Fibroblast of skin of scalp (primary cell): Measurements from ENCODE around the gene CUL1.

Experiments
- DNase-seq: peaks from one replicate; pipeline ENCODE4 v3.0.0-alpha.2; 2013

CUL1 gene

GRCh38 chr7:148770004-148770403 is 71.3 kb downstream of the CUL1 start:
- no peak for DNase-seq

GRCh38 chr7:148772297-148773089 is 73.8 kb downstream of the CUL1 start:
- DNase-seq: peak; percentile 86

GRCh38 chr7:148773334-148773733 is 74.6 kb downstream of the CUL1 start:
- DNase-seq: peak; percentile 63

GRCh38 chr7:148774471-148774870 is 75.8 kb downstream of the CUL1 start:
- no peak for DNase-seq

- no peak for DNase-seq
These were observed 84.2 kb downstream of the CUL1 start for GRCh38 chr7:148782757-148783456.

- DNase-seq: no peak
These were observed 85.3 kb downstream of the CUL1 start for GRCh38 chr7:148783801-148784527.

- DNase-seq: no peak
These were observed 89.0 kb downstream of the CUL1 start for GRCh38 chr7:148787571-148788295.

GRCh38 chr7:148789220-148789619 is 90.5 kb downstream of the CUL1 start:
- DNase-seq: no peak

GRCh38 chr7:148790131-148790726 is 91.5 kb downstream of the CUL1 start:
- no peak for DNase-seq

- DNase-seq: no peak
These were observed 92.1 kb downstream of the CUL1 start for GRCh38 chr7:148790850-148791249.

- no peak for DNase-seq
These were observed 92.8 kb downstream of the CUL1 start for GRCh38 chr7:148791546-148791945.

- peak; percentile 6 for DNase-seq
These were observed 94.9 kb downstream of the CUL1 start for GRCh38 chr7:148793590-148793989.

- DNase-seq: no peak
These were observed 95.8 kb downstream of the CUL1 start for GRCh38 chr7:148794476-148794875.

GRCh38 chr7:148796841-148797240 is 98.1 kb downstream of the CUL1 start:
- no peak for DNase-seq

GRCh38 chr7:148799893-148800555 is 101.3 kb downstream of the CUL1 start:
- no peak for DNase-seq

- no peak for DNase-seq
These were observed 102.0 kb downstream of the CUL1 start for GRCh38 chr7:148800677-148801076.

- DNase-seq: no peak
These were observed 103.4 kb downstream of the CUL1 start for GRCh38 chr7:148802101-148802493.

GRCh38 chr7:148803094-148803493 is 104.4 kb downstream of the CUL1 start:
- no peak for DNase-seq

GRCh38 chr7:148804343-148805235 is 105.9 kb downstream of the CUL1 start:
- DNase-seq: no peak

- DNase-seq: no peak
These were observed 107.5 kb downstream of the CUL1 start for GRCh38 chr7:148806187-148806586.

- DNase-seq: no peak
These were observed 108.7 kb downstream of the CUL1 start for GRCh38 chr7:148807436-148807835.
